Nephron progenitor cell (in vitro differentiated cells): ENCODE results near the gene PRXL2C.

ENCODE experiments used
- DNase-seq: peaks from one replicate; pipeline ENCODE4 v3.0.0; 2021
- H3K27ac Mint-ChIP-seq: 2 replicates; pipeline ENCODE4 v1.8.0; 2021; ENCODE audit warnings: mild to moderate bottlenecking, moderate library complexity, mixed read lengths
- H3K27me3 Mint-ChIP-seq: 2 replicates; pipeline ENCODE4 v1.8.0; 2021; ENCODE audit warnings: mild to moderate bottlenecking, low read depth, mixed read lengths; ENCODE audit not compliant: poor library complexity
- H3K36me3 Mint-ChIP-seq: 2 replicates; pipeline ENCODE4 v1.8.0; 2021; ENCODE audit warnings: low read depth, mixed read lengths
- H3K4me1 Mint-ChIP-seq: 2 replicates; pipeline ENCODE4 v1.8.0; 2021; ENCODE audit warnings: mixed read lengths
- H3K4me3 Mint-ChIP-seq: 2 replicates; pipeline ENCODE4 v1.8.0; 2021; ENCODE audit warnings: mild to moderate bottlenecking, moderate library complexity, mixed read lengths
- H3K9me3 Mint-ChIP-seq: 2 replicates; pipeline ENCODE4 v1.8.0; 2021; ENCODE audit warnings: mild to moderate bottlenecking, moderate library complexity, mixed read lengths
- TF ChIP-seq, protein P1 (sequence below): fragments of 200-600 bp; sonication (generic); IDR thresholded peaks from 2 replicates; pipeline ENCODE4 v1.5.0; 2021; ENCODE audit warnings: antibody characterized with exemption

The PRXL2C gene

DNA sequence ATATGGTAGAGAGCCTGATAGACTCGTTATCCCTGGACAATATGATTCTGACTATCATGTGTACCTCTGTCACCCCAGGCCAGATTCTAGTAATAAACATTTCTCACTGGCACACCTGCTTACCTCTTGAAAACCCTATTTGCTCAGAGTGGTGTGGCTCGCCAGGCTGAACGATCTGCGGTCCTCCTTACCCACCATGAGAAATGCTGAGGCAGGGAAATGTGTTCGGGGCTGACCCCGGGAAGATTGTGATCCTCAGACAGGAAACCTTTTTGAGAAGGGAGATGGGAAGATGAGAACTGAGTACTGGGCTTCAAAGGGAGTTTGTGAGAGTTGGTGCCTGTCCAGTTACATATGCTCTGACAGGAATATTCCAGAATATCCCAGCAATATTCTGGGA lies 10.7 kb upstream of the PRXL2C start:
- H3K36me3 Mint-ChIP-seq: no peaks in the 10 kb centered on the region
- H3K4me3 Mint-ChIP-seq: no peak overlapping the region
- peak overlapping the region; percentile 8 for H3K27ac Mint-ChIP-seq
- H3K9me3 Mint-ChIP-seq: peaks cover 7% of the 10 kb centered on the region
- no peaks in the 10 kb centered on the region for H3K4me1 Mint-ChIP-seq
- H3K27me3 Mint-ChIP-seq: peaks cover 4% of the 10 kb centered on the region
- DNase-seq: no peak
- TF ChIP-seq, protein P1, sequence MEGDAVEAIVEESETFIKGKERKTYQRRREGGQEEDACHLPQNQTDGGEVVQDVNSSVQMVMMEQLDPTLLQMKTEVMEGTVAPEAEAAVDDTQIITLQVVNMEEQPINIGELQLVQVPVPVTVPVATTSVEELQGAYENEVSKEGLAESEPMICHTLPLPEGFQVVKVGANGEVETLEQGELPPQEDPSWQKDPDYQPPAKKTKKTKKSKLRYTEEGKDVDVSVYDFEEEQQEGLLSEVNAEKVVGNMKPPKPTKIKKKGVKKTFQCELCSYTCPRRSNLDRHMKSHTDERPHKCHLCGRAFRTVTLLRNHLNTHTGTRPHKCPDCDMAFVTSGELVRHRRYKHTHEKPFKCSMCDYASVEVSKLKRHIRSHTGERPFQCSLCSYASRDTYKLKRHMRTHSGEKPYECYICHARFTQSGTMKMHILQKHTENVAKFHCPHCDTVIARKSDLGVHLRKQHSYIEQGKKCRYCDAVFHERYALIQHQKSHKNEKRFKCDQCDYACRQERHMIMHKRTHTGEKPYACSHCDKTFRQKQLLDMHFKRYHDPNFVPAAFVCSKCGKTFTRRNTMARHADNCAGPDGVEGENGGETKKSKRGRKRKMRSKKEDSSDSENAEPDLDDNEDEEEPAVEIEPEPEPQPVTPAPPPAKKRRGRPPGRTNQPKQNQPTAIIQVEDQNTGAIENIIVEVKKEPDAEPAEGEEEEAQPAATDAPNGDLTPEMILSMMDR: no peak

- Mint-ChIP-seq H3K9me3 (no peaks in the 10 kb centered on the region), H3K4me1 (no peaks in the 10 kb centered on the region), H3K27ac (no peak overlapping the region), H3K36me3 (no peaks in the 10 kb centered on the region), H3K4me3 (no peak overlapping the region), H3K27me3 (peaks cover 3% of the 10 kb centered on the region)
- DNase-seq: no peak
- TF ChIP-seq, protein P1: no peak
These were observed 8.5 kb upstream of the PRXL2C start for GRCh38 chr9:96663506-96664120.

- DNase-seq: no peak
- H3K9me3 Mint-ChIP-seq: no peaks in the 10 kb centered on the region
These were observed 6.6 kb upstream of the PRXL2C start for GRCh38 chr9:96661711-96662110.

GRCh38 chr9:96660692-96661248 lies 5.7 kb upstream of the PRXL2C start:
- Mint-ChIP-seq H3K27me3 (peaks cover 22% of the 10 kb centered on the region), H3K27ac (no peak overlapping the region), H3K9me3 (no peaks in the 10 kb centered on the region), H3K36me3 (no peaks in the 10 kb centered on the region), H3K4me3 (no peak overlapping the region), H3K4me1 (peaks cover 4% of the 10 kb centered on the region)
- TF ChIP-seq, protein P1: no peak
- no peak for DNase-seq

More at GRCh38 chr9:96661711-96662110, 6.6 kb upstream of the PRXL2C start:
- Mint-ChIP-seq H3K27ac (no peak overlapping the region), H3K36me3 (no peaks in the 10 kb centered on the region), H3K27me3 (peaks cover 19% of the 10 kb centered on the region), H3K4me3 (no peak overlapping the region), H3K4me1 (no peaks in the 10 kb centered on the region)
- TF ChIP-seq, protein P1: no peak

GRCh38 chr9:96654450-96655197 lies 493 bp downstream of the PRXL2C start:
- H3K9me3 Mint-ChIP-seq: no peaks in the 10 kb centered on the region
- peak overlapping the region; percentile 84 for H3K4me3 Mint-ChIP-seq
- peaks cover 9% of the 10 kb centered on the region for H3K4me1 Mint-ChIP-seq
- H3K36me3 Mint-ChIP-seq: peaks cover 18% of the 10 kb centered on the region
- H3K27ac Mint-ChIP-seq: peak overlapping the region; percentile 70
- peak; percentile 66 for DNase-seq
- TF ChIP-seq, protein P1: no peak
- H3K27me3 Mint-ChIP-seq: peaks cover 25% of the 10 kb centered on the region
